DMS53 treated with DMSO at 0.1 percent for 48 hours (cell line): Measurements from ENCODE around the gene SHISA6.

Experiments
- DNase-seq: peaks from one replicate; lab custom pipeline; 2025; ENCODE audit not compliant: unreplicated experiment; lab: John Stamatoyannopoulos, UW

The SHISA6 gene

DNA sequence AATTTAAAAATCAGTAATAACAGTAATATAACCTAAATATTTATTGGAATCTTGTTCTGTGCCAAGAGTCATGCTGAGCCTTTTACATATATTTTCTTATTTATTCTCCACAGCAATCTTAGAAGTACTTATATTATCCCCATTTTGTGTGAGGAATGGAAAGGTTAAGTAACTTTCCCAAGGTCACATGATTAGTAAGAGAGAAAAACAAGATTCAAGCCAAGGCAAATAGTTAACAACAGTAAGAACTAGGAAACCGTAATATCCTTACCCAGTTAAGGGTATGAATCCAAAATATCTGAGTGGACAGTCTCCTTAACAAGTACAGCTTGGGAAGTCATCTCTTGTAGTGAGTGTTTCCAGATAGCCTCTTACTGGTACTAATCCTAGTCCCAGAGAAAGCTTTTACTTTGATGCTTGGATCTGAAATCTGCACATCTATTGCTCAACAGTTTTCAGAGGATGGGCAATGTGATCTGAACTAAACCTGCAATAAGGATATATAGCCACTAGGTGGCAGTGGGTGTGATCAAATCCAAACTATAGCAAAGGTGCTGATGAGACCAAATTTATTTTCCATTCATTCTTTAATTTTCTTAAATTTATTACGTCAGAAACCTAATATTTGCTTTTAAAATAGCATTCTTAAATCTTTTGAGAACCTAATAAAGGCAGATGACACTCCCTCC lies 23.3 kb downstream of the SHISA6 start:
- no peak for DNase-seq

DNA sequence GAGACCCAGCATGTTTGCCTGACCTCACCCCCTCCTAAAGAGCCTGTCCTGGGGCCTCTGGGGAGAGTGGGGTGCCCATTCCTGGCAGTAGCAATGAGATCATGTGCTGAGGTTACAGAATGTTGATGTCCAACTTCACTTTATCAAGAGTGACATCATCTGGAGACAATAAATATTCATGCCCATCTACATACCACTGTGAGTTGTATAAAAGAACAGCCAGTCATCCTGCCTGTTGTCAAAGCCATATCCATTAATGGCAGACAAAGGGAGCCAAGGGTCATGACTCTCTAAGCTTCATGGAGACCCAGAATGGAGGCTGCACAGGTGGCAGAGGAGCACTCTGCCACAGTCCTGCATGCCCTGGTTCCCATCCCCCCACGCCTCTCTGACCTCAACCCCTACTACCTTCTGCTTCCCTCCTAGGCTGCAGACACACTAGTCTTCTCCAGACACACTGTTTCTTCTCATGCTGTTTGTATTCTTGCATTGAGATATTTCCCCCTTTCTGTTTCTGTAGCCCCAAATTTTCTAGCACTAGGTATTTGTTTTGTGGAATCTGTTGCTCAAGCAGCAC lies 27.1 kb downstream of the SHISA6 start:
- no peak for DNase-seq

DNA sequence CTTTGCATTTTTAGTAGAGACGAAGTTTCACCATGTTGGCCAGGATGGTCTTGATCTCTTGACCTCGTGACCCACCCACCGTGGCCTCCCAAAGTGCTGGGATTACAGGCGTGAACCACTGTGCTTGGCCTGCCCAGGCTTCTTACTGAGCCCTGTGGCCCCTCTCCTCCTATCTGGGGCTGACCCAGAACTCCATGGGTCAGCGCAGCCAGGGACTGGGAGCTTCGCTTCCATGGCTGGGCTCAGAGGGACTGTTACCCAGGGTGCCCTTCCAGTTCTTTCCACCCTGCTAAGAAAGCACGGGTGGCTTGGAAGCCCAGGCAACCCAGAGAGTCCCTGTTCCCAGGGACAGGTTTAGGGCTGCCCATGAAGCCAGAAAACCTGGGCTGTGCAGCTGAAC lies 28.2 kb downstream of the SHISA6 start:
- no peak for DNase-seq

DNA sequence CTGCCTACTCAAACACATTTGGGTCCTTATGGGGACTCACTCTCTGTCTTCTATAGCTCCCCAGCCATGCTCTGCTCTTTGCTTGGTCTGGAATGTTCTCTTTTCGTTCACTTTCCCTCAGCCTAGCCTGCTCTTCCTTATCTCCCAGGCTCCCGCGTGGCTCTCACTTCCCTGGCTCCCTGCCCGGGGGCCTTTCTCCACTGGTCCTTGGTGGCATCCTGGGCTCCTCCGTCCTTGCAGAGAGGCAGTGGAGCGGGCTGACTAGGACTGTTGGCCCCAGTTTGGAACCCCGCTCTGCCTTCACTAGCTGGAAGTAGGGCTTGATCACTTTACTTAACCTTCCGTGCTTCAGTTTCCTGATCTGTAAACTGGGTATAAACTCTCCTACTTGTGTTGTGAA lies 31.2 kb downstream of the SHISA6 start:
- no peak for DNase-seq

DNA sequence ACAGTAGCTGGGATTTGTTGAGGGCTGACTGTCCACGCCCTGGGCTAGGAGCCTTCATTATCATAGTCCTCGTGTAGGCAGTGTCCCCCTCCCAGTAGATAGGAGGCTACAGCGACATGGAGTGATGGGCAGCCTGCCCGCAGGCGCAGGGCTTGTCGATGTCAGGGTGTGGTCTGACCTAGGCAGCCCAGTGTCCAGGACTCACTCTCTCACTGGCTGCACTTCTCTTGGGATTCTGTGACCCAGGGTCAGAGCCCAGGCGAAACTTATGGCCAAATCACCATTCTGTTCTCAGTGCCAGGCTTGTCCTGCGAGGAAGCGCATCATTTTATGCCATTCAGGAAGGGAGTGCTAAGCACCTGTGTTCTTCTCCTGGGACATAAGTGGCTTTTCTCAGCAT lies 32.6 kb downstream of the SHISA6 start:
- DNase-seq: no peak

DNA sequence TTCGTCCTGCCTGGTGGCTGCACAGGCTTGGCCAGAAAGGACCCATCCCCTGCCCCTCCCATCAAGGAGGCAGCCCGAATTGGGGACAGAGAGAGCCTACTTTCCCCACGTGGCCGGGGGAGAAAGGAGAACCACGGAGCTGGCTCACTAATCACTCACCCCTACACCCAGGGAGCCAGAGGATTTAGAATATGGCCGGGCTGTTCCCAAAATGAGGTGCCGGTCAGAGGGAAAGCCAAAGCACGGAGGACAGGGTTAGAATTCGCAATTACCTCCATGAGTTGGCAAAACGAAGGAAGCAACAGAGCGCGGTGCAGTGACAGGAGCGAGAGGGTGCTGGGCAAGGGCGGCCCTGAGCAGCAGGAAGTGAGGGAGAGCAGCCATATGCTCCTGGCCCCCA lies 33.1 kb downstream of the SHISA6 start:
- no peak for DNase-seq

DNA sequence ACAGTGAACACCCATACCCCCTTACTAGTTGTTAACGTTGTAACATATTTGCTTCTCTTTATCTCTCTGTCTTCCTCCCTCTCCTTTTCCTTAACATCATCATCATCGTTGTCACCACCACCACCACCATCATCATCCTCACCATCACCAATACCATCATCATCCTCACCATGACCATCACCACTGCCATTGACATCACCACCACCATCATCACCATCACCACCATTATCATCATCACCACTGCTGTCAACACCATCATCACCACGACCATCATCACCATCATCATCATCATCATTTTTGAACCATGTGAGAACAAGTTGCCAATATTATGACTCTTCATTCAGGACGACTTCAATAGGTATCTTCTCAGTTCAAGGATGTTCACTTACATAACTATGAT lies 35.5 kb downstream of the SHISA6 start:
- DNase-seq: no peak

DNA sequence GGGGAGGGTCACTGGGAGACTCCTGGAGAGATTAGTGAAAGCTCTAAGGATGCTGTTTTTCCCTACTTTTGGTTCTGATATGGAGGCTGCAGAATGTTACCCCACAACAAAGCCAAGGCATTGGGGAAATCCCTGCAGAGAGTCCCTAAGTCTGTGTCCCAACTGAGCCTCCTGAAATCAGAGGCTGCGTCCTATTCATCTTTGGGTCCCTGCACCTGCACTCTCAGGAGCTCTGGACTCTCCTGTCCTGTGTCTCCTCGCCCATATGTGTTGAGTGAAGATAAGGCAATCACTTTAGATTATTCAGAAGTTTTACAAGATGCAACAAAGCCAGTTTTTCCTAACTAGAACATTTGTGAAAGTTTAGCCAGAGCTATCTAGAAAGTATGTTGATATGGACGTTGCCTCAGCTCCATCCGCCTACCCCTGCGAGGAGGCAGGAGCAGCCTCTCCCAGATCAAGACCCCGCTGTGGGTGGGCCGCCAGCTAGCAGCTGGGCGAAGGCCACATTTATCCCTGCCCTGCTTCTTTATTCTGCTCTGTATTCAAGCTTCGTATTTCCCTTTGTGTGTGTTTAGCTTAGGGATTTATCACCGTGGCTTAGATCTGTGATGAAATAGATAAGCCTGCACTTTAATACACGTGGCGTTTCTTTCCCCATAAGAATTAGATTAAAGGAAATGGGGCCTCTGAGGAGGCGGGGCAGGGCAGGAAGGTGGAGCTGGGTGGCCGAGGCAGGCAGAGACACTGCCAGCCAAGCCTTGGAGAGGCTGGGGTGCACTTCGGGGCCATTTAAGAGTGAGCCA lies 37.4 kb downstream of the SHISA6 start:
- no peak for DNase-seq

DNA sequence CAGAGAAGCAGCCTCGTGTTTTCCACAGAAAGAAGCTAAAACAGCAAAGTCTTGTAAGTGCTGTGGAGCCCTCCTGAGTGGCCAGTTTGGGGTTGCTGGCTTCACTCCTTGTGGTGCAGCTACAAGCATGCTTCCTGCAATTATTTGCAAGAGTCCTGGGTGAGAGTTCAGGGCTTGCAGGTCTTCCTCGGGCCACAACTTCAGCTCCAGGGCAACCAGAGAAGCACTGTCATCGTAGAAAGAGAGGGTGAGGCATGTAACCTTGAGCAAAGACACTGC lies 37.9 kb downstream of the SHISA6 start:
- DNase-seq: no peak

DNA sequence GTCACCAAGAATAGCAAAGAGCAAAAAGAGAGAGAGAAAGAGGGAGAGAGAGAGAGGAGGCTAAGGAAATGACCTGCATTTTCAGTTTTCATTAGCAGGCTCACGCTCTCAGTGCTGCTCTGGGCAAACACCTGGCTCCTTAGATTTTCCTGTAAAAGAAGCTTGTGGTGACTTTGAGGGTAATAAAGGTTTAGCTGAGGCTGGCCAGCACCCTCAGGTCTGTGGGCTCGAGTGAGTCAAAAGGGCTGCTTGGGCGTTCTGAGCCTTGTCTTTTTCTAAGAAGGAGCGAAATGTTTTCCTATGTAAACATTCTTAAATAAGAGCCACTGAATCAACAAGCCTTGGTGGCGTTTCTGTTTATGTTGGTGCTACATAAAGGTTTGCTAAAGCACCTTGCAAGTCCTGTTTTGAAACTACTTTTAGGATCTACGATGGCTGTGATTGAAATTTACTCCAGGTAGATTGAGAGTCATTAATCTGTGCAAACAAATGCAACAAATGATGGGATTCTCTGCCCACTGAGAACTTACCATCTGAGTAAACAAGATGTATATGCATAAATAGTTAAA lies 38.8 kb downstream of the SHISA6 start:
- no peak for DNase-seq

DNA sequence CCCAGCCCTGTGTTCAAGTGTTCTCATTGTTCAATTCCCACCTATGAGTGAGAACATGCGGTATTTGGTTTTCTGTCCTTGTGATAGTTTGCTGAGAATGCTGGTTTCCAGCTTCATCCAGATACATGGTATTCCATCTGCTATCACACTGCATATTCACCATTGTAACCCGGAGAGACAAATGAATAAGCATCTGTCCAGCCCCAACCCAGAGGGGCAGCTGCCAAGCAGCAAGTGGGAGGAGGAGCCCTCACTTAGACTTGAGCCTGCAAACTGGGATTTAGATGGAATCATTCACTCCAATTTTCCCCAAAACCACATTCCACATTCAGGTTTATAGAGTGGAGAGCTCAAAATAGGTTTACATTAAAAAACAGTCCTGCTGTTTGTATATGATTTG lies 41.6 kb downstream of the SHISA6 start:
- no peak for DNase-seq

DNA sequence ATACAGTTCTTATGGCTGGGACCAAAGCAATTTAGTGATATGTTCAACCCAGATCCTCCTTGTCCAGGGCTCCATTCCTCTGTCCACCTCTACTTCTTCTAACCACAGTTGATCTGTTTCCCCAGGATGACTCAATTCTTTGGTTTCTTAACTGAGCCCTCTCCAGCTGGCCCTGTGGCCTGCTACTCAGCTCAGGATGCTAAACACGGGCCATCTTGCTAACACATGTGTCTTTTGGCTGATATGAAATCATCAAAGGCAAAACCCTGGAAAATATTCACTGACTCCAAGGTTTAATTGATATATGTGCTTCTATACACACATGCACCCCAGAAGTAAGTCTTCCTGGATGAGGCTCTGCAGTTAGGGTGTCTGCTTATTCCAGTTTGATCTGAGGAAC lies 43.8 kb downstream of the SHISA6 start:
- DNase-seq: no peak

DNA sequence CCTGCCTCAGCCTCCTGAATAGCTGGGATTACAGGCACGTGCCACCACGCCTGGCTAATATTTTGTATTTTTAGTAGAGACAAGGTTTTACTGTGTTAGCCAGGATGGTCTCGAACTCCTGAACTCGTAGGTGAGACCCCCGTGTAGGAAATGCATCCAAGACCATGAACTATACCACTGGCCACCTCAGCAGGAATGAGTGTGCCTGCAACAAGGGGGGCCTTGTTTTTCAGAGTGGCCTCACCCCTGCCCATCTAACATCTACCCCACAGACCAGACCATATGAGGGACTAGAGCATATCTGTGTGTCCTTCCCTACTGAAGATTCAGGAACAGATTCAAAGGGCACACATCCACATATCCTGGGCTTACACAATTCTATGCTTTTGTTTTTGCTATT lies 44.9 kb downstream of the SHISA6 start:
- no peak for DNase-seq

DNA sequence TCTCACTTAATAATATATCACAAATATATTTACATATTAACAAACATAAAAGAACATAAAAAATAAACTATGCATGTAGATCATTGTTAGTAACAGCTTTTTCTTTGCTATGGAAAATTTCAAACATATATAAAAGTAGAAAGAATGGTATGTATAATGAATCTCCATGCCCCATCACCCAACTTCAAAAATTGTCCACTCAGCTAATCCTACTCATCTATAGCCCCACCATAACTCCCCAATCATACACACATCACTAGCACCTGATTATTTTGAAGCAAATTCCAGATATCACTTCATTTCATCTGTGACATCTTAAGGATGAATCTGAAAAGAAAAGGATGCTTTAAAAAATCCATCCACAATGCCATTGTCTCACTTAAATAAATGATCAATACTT lies 46.8 kb downstream of the SHISA6 start:
- DNase-seq: no peak

DNA sequence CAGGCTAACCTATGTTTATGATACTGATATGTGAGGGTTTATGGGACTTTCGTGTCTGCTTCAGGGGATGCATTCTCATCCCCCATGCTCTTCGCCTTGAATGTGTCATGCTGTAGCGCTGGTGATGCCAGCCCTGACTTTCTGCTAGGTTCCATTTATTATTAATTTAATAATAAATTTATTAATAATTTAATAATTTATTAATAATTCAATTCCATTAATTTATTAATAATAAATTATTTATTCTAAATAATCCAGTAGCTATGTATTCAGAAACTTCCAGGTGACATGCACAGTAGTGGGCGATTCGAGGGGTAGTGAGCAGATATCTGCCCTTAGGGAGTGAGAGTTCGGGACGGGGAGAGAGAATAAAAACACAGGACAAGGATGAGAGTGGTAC lies 49.8 kb downstream of the SHISA6 start:
- no peak for DNase-seq

DNA sequence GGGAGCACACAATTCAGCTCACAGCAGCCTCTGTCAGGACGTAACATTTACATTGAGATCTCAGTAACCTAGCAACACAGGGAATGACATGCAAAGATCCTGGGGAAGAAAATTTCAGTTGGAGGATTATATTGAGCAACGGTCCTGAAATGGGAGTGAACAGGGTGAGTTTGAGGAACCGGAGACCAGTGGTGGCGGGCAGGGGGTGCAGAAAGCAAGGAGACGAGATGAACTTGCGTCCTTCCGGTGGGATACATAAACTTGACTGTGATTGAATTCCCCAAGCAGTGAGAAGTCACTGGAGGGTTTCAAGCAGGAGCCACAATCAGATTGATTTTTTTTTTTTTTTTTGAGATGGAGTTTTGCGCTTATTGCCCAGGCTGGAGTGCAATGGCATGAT lies 51.5 kb downstream of the SHISA6 start:
- DNase-seq: no peak

DNA sequence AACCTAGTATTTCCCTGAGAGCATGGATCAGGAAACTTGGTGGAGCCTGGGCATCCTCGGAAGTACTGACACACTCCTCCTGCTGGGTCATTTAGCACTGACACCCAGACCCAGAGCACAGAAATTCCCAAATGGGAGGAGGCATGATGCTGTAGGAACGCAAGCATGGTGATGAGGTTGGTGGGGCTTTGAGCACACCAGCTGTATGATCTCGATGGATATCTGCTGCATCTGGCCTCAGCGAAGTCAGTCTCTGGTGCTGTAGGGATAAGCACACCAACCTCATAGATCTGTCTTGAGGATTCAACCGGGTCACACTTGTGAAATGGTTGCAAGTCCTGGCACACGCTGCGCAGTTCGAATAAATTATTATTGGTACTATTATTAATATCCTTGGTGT lies 52.5 kb downstream of the SHISA6 start:
- no peak for DNase-seq

DNA sequence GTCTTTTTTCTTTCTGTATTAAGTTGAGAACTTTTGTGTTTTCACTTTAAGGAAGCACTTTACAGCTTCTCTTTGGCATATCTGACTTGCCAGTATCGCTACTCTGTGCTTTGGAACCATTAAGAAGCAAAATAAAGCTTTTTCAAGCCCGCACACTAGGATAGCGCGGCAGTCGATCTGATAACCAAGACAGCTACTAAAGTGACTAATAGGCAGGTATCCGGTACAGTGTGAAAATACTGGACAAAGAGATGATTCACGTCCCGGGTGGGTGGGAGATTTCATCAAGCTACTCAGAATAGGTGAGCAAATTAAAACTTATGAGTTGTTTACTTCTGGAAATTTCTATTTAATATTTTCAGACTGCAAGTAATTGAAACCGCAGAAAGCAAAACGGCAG lies 53.8 kb downstream of the SHISA6 start:
- DNase-seq: no peak

DNA sequence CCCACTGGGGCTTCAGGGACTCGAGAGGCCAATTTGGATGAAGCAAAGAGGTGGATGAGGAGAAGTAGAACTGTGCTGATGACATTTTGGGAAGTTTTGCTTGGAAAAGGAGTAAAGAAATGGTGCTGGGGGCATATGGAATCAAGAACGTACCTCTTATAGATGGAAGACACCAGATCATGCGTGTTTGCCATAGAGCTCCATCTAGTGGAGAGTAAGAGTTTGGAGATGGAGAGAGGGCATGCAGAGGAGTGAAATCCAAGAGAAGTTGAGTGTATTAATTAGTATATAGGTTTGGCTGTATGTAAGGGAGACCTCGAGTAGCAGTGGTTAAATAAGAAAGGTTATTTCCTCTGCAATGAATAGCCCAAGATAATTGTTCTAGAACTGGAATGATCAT lies 56.0 kb downstream of the SHISA6 start:
- DNase-seq: no peak

DNA sequence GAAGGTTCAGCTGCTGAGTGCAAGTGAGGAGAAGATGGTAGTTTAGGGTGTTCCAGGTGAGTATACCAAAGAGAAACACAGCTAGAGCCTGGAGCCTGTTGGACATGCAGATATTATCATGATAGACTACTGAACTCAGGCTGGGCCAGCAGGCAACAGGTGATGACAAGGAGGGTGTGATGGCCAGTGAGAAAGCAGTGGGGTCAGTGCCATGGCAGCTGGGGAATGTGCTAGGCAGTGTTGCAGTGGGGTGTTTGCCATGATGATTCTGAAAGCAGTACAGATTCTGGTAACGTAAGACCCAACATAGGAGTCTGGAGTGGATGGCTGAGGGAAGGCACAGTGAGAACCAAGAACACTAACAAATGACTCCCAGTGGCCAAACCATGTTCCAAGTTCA lies 57.4 kb downstream of the SHISA6 start:
- DNase-seq: no peak

DNA sequence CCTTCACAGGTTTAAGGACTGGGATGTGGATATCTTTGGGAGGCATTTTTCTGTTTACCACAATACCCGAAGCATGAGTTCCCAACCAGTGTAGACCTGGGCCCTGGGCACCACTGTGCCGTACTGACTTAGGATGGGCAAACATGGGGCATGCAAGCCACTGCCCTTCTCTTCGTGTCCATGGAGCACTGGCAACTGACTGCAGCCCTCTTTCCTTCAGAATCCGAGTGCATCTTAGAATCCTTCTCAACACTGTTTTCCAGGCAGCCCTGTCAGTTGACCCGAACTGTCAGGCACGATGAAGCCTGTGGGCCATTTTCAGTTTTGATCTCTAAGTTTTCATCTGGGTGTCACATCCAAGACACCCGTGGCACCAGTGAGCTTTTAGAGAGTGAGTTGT lies 59.2 kb downstream of the SHISA6 start:
- DNase-seq: no peak

DNA sequence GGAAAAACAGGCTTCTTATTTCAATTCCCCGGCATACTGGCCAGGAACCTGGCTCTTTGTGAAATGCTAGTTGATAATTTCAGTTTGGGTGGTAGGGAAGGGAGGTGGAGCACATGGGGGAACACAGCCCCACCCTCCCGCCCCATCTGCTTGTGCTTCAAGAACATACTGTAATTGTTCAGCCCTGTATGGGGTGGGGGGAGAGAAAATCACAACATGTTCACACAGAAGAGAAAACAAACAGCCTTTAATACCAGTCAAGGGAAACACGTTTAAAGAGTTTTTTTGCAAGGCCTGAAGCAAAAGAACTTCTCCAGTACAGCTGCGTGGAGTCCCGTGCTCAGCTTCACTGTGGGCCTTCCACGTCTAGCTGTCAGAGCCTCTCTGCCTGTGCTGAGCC lies 59.7 kb downstream of the SHISA6 start:
- no peak for DNase-seq
